Natural killer cell (primary cell): Measurements from ENCODE around the gene GARNL3. TPM values are rescaled to one million over a fixed set of nuclear protein-coding genes. Genes with fewer than 3 reads are reported as not detected.

Experiments used
- ATAC-seq, 3 donors: fragments of 150-1000 bp in 2 of 3; fragments of 200-7000 bp in 1 of 3; cut with Tn5 transposase; 1 replicate in 1 of 3; 2 replicates in 2 of 3; pipeline ENCODE4 v1.10.0; 2021; ENCODE audit warnings: mild to moderate bottlenecking in 2 of 3, moderate library complexity in 2 of 3
- DNase-seq, 2 donors: peaks; one replicate each; pipeline versions ENCODE4 v3.0.0 to v3.0.0-alpha.2; 2013 to 2021; ENCODE audit warnings: mixed read lengths in 1 of 2
- H3K27ac ChIP-seq: one replicate; pipeline ENCODE4 v1.5.1; 2013; ENCODE audit warnings: mild to moderate bottlenecking, low read length
- H3K27me3 ChIP-seq: one replicate; pipeline ENCODE4 v1.6.1; 2013; ENCODE audit warnings: low read length; ENCODE audit not compliant: control insufficient read depth, insufficient read depth
- H3K36me3 ChIP-seq: one replicate; pipeline ENCODE4 v1.6.1; 2013; ENCODE audit warnings: low read length; ENCODE audit not compliant: control insufficient read depth, insufficient read depth
- H3K4me1 ChIP-seq: one replicate; pipeline ENCODE4 v1.6.1; 2013; ENCODE audit warnings: low read length; ENCODE audit not compliant: control insufficient read depth, insufficient read depth
- H3K4me3 ChIP-seq: one replicate; pipeline ENCODE4 v1.5.1; 2013; ENCODE audit warnings: low read length
- H3K9me3 ChIP-seq: one replicate; pipeline ENCODE4 v1.6.1; 2013; ENCODE audit warnings: low read length; ENCODE audit not compliant: control insufficient read depth, insufficient read depth
- H3K27ac Mint-ChIP-seq, 2 donors: one replicate each; pipeline ENCODE4 v1.8.0; 2022; ENCODE audit warnings: mild to moderate bottlenecking in 2 of 2, mixed read lengths in 2 of 2, moderate library complexity in 1 of 2
- H3K27me3 Mint-ChIP-seq, 2 donors: one replicate each; pipeline ENCODE4 v1.8.0; 2022; ENCODE audit warnings: low read depth in 2 of 2, mixed read lengths in 2 of 2
- H3K36me3 Mint-ChIP-seq: one replicate; pipeline ENCODE4 v1.8.0; 2022; ENCODE audit warnings: mixed read lengths
- H3K4me1 Mint-ChIP-seq, 2 donors: one replicate each; pipeline ENCODE4 v1.8.0; 2022; ENCODE audit warnings: mixed read lengths in 2 of 2
- H3K4me3 Mint-ChIP-seq: one replicate; pipeline ENCODE4 v1.8.0; 2022; ENCODE audit warnings: mild to moderate bottlenecking, moderate library complexity, mixed read lengths
- H3K9me3 Mint-ChIP-seq, 2 donors: one replicate each; pipeline ENCODE4 v1.8.0; 2022; ENCODE audit warnings: mixed read lengths in 2 of 2
- CTCF ChIP-seq: fragments of 200-600 bp; IDR thresholded peaks from one replicate; pipeline ENCODE4 v1.8.0; 2022; ENCODE audit warnings: antibody characterized with exemption
- WGBS: methylation state at CpG from one replicate; pipeline ENCODE4 v1.1.7; 2013; ENCODE audit warnings: missing lambda C conversion rate; ENCODE audit not compliant: insufficient coverage; 5-methylcytosine and 5-hydroxymethylcytosine counted together
- intact Hi-C: fragments of 100-400 bp; cut with micrococcal nuclease; formaldehyde crosslinking; loops from one replicate; pipeline ENCODE4 v1.14.2; 2022
- total RNA-seq, 4 donors: library from RNA; stranded (reverse); fragments of 120-200 nt in 1 of 4; gene quantifications; one replicate each; pipeline versions ENCODE4 v1.2.3 to v1.2.4, GENCODE V29; 2013 to 2022

GARNL3 gene
- total RNA-seq, 3 donors from 2014 or later (not counting 1 experiment from before 2014, with no cell fraction given), result 3.8 to 6.0 (median 6.0) TPM

- H3K36me3 Mint-ChIP-seq, result no peaks in the 10 kb centered on the region
- H3K27ac Mint-ChIP-seq, result no peak overlapping the region
- H3K4me3 Mint-ChIP-seq, result no peak overlapping the region
- no CpG with 5 or more reads among the region's 4 CpGs for WGBS
- Histone ChIP-seq H3K4me3 (no peak overlapping the region), H3K36me3 (no peaks in the 10 kb centered on the region), H3K27me3 (peaks cover 2% of the 10 kb centered on the region), H3K4me1 (no peaks in the 10 kb centered on the region), H3K27ac (no peak overlapping the region), H3K9me3 (no peaks in the 10 kb centered on the region)
- DNase-seq (no peak), ATAC-seq (no peak)
- no peaks in the 10 kb centered on the region for H3K9me3 Mint-ChIP-seq
- intact Hi-C loops, result no loop called here
- H3K27me3 Mint-ChIP-seq, result peaks cover 20 to 44% of the 10 kb centered on the region in 2 donors
- TF ChIP-seq CTCF, result no peak
- no peaks in the 10 kb centered on the region for H3K4me1 Mint-ChIP-seq
Observed at GRCh38 chr9:127252410-127253318, 11.9 kb upstream of the GARNL3 start.

GRCh38 chr9:127253446-127253845 is 11.1 kb upstream of the GARNL3 start:
- intact Hi-C loops, result no loop called here
- H3K4me1 Mint-ChIP-seq, result no peaks in the 10 kb centered on the region

GRCh38 chr9:127255692-127256091 is 8.9 kb upstream of the GARNL3 start:
- intact Hi-C loops, result no loop called here
- no peak overlapping the region for H3K27ac ChIP-seq
- no peaks in the 10 kb centered on the region for H3K36me3 ChIP-seq
- peaks cover 2% of the 10 kb centered on the region for H3K27me3 ChIP-seq
- H3K4me3 ChIP-seq, result no peak overlapping the region
- Mint-ChIP-seq H3K4me1 (no peaks in the 10 kb centered on the region), H3K9me3 (no peaks in the 10 kb centered on the region), H3K27ac (no peak overlapping the region), H3K4me3 (no peak overlapping the region), H3K27me3 (peaks cover 19 to 40% of the 10 kb centered on the region in 2 donors), H3K36me3 (no peaks in the 10 kb centered on the region)
- TF ChIP-seq CTCF, result no peak
- DNase-seq, result no peak
- no peaks in the 10 kb centered on the region for H3K4me1 ChIP-seq
- H3K9me3 ChIP-seq, result no peaks in the 10 kb centered on the region
- no peak for ATAC-seq

More at GRCh38 chr9:127253446-127253845, 11.1 kb upstream of the GARNL3 start:
- no peak for DNase-seq
- ATAC-seq, result no peak
- peaks cover 2% of the 10 kb centered on the region for H3K27me3 ChIP-seq
- Mint-ChIP-seq H3K9me3 (no peaks in the 10 kb centered on the region), H3K27me3 (peaks cover 20 to 44% of the 10 kb centered on the region in 2 donors), H3K4me3 (no peak overlapping the region), H3K36me3 (no peaks in the 10 kb centered on the region), H3K27ac (no peak overlapping the region)
- no peaks in the 10 kb centered on the region for H3K9me3 ChIP-seq
- no peaks in the 10 kb centered on the region for H3K4me1 ChIP-seq
- no peak overlapping the region for H3K4me3 ChIP-seq
- 92% methylated on average over 2 of the region's 2 CpGs for WGBS
- TF ChIP-seq CTCF, result no peak
- no peak overlapping the region for H3K27ac ChIP-seq
- H3K36me3 ChIP-seq, result no peaks in the 10 kb centered on the region
